Gastrocnemius medialis (tissue), 4 donors: ENCODE results near the gene TMEM168.
"Not testable (repeated sequence)": the region's sequence is repeated elsewhere in the genome, so short reads cannot be mapped to it uniquely, and the experiment has no call there.

Source experiments
- CTCF ChIP-seq, 5 experiments: fragments of 450-650 bp in 3 of 5; fragments of 200-600 bp in 2 of 5; sonication (generic) in 2 of 5; IDR thresholded peaks in 4 of 5; conservative IDR thresholded peaks in 1 of 5; 1 replicate in 4 of 5; 2 replicates in 1 of 5; pipeline ENCODE4 v1.5.1; 2016 to 2019; ENCODE audit warnings: antibody characterized with exemption in 5 of 5, mild to moderate bottlenecking in 3 of 5, moderate library complexity in 3 of 5
- POLR2A ChIP-seq, 2 donors: fragments of 450-650 bp; IDR thresholded peaks; one replicate each; pipeline ENCODE4 v1.6.1; 2017; ENCODE audit warnings: antibody characterized with exemption in 2 of 2, mild to moderate bottlenecking in 2 of 2, moderate library complexity in 2 of 2

DNA sequence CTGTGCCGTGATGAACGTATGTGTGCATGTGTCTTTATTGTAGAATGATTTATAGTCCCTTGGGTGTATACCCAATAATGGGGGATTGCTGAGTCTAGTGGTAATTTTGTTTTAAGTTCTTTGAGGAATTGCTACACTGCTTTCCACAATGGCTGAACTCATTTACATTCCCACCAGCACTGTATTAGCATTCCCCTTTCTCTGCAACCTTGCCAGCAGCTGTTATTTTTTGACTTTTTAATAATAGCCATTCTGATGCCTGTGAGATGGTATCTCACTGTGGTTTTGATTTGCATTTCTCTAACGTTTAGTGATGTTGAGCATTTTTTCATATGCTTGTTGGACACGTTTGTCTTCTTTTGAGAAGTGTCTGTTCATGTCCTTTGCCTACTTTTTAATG is 45.7 kb upstream of the TMEM168 start:
- not testable (repeated sequence) for TF ChIP-seq CTCF (IDR thresholded peaks at IDR 0.05 in 4 of 5, conservative IDR thresholded peaks at IDR 0.05 in 1 of 5); POLR2A (IDR thresholded peaks at IDR 0.05)
